Measurements from ENCODE around the gene ZDHHC16.
A peak's percentile ranks its signal among the peaks of the same experiment; 100 is the strongest.
"Not testable (repeated sequence)": the region's sequence is repeated elsewhere in the genome, so short reads cannot be mapped to it uniquely, and the experiment has no call there.

ZDHHC16 gene

DNA sequence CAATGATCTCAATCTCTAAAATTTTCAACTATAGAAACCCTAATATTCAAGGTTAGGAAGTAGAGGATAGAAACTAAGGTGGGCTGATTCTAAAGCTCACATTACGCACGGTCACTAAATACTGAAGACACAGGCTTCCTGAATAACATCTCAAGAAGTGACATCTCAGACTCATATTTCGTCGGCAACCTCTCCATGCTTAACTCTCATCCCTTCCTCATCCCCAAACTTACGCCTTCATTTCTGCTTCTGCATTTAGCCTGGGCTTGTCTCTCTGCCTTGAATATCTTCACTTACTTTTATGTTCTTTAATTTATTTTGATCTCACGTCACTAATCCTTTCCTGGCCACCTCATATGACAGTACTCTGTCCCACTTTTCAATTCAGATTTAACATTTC is 10.8 kb upstream of the ZDHHC16 start:
- no peak for DNase-seq

DNA sequence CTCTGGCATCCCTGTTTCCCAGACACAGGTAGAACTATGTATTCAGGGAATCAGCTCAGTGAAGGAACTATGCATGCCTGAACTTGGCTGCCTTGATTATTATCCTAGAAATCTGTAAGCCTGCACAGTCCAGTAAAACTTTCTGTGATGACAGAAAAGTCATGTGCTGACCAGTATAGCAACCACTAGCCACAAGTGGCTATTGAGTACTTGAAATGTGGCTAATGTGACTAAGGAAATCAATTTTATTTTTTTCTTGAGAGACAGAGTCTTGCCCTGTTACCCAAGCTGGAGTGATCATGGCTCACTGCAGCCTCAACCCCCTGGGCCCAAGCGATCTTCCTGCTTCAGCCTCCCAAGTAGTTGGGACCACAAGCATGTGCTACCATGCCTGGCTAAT is 3.7 kb upstream of the ZDHHC16 start:
- no peak for DNase-seq

DNA sequence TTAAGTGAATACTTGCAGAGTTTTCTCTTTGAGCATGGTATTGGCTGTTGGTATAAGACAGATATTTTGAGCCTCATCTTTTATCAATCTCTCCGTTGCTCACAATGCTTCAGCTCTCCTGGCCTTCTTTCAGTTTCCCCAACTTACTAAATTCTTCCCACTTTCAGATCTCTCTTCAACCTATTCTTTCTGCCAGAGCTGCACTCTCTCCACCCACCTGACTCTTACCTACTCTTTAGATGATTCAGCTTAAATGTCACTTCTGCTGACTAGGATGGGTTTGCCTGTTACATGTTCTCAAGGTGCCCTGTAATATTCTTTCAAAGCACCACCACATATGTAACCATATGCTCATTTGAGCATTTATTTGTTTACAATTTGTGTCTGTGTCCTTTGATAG is 1.8 kb upstream of the ZDHHC16 start:
- DNase-seq: no peak

GRCh38 chr10:97445357-97445721 is 636 bp upstream of the ZDHHC16 start:
- DNase-seq: peak; percentile 61

GRCh38 chr10:97450828-97451227 is 4.9 kb downstream of the ZDHHC16 start:
- no peak for DNase-seq

DNA sequence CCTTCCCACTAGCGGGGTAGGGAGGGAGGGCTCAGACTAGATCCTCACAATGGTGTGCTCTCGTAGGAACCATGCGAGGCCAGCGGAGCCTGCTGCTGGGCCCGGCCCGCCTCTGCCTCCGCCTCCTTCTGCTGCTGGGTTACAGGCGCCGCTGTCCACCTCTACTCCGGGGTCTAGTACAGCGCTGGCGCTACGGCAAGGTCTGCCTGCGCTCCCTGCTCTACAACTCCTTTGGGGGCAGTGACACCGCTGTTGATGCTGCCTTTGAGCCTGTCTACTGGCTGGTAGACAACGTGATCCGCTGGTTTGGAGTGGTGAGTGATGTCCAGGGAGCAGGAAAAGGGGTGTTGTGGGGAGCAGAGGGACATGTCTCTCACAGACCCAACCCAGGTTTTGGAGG is 5.6 kb downstream of the ZDHHC16 start:
- DNase-seq: no peak

DNA sequence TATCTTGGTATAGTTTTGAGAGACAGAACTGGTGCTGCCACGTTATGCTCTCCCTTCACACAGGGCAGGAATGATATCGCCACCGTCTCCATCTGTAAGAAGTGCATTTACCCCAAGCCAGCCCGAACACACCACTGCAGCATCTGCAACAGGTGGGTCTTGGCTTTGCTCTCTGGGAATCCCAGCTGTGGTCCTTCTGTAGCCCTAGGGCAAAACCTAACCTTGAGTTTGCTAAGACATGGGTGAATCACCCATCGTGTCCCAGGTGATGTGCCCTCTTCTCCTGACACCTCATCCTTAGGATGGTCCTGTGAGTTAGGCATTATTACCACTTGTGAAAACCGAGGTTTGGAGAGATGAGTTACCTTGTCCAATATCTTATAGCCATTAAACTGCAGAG is 6.4 kb downstream of the ZDHHC16 start:
- DNase-seq: no peak

GRCh38 chr10:97454330-97455036 is 8.5 kb downstream of the ZDHHC16 start:
- no peak for DNase-seq

DNA sequence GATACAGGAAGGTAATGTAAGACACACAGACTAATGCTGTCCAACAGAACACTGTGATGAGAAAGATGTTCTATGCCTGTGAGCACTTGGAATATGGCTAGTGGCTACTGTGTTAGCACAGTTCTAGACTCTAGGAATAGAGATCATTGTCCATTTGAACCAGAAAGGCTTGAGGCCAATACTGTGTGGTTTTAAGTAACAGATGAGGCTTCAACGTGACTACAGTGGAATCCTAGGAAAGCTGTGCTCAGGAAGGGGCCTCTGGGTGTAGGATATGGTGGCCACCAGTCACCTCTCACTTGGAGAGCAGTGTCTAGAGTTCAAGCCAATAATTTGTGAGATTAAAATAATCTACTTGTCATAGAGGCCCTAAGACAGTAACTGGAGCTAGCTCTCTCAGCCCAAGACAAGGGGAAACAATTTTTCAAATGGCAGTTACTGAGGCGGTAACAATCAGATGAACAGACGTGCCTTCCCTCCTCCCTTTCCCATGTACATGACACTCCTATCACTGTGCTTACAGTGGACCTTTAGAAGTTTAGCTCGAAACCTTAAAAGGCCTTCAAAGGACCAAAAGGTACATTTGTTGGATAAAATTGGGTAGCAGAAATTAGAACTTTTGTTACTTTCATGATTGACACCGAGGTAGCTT is 10.2 kb downstream of the ZDHHC16 start:
- no peak for DNase-seq

DNA sequence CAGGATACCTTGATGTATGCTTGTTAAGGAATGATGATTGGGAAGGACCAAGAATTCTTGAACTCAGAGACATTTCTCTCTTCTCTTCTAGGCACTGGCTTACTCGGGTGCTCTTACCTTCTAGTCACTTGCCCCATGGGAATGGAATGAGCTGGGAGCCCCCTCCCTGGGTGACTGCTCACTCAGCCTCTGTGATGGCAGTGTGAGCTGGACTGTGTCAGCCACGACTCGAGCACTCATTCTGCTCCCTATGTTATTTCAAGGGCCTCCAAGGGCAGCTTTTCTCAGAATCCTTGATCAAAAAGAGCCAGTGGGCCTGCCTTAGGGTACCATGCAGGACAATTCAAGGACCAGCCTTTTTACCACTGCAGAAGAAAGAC is 10.7 kb downstream of the ZDHHC16 start:
- no peak for DNase-seq

GRCh38 chr10:97459111-97459510 is 13.1 kb downstream of the ZDHHC16 start:
- no peak for DNase-seq

GRCh38 chr10:97459933-97460332 is 14.0 kb downstream of the ZDHHC16 start:
- no peak for DNase-seq

DNA sequence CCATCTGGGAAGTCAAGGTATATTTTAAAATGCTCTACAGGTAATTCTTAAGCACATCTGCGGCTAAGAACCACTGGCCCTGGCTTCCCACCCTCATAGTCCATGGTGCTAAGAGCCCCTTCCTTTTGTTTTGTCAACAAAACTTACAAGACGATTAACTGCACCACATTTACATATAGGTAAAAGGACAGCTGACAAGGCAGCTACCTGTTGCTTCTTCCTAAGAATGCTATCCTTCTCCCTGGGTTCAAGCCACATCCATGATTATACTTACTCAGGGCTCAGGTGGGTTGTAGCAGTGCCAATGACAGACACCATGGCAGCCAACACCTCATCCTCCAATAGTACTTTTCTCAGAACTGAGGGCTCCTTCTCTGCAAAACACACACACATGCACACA is 16.3 kb downstream of the ZDHHC16 start:
- no peak for DNase-seq

DNA sequence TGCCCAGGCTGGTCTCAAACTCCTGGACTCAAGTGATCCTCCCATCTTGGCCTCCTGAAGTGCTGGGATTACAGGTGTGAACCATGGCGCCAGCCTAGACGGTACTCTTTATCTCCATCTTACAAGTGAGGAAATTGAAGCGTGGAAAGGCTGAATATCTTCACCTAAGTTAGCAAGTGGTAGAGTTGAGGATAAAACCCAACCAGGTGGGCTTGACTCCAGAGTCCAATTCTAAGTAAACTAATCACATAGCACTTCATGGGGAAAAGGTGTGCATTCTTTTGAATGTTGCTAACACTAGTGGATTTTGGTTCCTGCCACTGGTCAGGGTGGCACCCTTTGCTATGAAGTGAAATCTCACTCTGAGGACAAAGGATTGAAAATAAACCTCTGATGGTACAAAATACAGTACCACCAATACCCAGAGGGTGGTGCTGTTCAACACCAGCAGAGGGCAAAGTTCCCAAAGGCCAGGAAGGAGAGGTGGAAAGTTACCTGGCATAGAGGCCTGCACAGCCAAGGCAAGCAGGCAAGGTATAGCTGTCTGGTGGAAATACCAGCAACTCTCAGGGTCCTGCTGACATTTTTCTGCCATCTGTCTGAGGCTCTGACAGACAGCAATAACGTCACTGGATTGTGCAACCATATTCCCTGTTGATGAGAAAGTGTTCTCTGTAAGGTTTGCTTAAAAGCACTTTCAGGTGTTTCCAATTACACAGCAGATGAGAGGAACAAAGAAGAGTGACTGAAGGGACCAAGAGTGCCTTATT is 17.6 kb downstream of the ZDHHC16 start:
- DNase-seq: no peak

- DNase-seq: no peak
Observed at GRCh38 chr10:97464226-97464625, 18.3 kb downstream of the ZDHHC16 start.

- DNase-seq: no peak
Observed at GRCh38 chr10:97465982-97466381, 20.0 kb downstream of the ZDHHC16 start.

DNA sequence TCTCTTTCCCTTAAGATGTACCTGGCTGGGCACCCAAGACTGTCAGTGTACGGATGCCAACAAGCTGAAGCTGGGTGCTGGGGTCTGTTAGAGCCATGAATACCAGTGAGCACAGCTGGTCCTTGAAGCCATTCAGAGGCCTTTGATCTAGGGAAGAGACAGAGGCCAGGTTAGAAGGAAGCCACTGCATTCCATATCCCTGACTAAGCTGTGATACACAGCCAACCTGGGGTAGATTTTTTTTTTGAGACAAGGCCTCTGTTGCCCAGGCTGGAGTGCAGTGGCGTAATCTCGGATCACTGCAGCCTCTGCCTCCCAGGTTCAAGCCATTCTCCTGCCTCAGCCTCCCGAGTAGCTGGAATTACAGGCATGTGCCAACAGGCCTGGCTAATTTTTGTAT is 20.8 kb downstream of the ZDHHC16 start:
- no peak for DNase-seq

DNA sequence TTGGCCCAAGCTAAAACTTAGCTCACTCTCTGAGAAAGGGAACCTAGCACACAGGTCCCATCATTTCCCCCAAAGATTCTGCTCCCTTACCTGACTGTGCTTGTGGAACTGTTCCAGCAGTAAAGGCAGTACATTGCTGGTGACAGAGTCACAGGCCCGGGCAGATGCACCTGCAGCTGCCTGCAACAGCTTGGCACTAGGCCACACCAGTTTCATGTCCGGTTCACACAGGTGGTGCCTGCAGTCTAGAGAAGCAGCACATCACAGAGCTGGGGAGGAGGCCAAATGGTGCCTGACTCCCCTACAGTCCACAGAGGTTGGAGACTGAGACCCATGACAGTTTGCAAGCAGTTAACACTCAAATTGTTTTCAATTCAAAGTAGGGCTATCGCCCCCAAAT is 22.2 kb downstream of the ZDHHC16 start:
- DNase-seq: no peak

- DNase-seq: not testable (repeated sequence)
Observed at GRCh38 chr10:97468781-97469180, 22.8 kb downstream of the ZDHHC16 start.

DNA sequence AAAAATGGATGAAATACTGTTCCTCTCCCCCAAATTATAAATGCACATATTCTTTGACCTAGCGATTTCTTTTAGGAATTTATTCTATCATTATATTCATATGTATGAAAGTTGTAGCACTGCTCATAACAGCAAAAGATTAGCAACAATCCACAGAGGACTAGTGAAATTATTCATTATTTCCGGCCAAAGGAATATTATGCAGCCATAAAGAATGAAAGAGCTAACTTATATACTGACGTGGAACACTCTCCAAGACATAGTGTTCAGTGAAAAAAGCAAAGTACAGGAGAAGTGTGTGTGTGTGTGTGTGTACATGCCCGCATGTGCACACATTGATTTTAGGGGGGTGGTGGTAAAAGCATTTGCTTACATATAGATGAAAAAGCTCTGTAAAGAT is 28.9 kb downstream of the ZDHHC16 start:
- no peak for DNase-seq

DNA sequence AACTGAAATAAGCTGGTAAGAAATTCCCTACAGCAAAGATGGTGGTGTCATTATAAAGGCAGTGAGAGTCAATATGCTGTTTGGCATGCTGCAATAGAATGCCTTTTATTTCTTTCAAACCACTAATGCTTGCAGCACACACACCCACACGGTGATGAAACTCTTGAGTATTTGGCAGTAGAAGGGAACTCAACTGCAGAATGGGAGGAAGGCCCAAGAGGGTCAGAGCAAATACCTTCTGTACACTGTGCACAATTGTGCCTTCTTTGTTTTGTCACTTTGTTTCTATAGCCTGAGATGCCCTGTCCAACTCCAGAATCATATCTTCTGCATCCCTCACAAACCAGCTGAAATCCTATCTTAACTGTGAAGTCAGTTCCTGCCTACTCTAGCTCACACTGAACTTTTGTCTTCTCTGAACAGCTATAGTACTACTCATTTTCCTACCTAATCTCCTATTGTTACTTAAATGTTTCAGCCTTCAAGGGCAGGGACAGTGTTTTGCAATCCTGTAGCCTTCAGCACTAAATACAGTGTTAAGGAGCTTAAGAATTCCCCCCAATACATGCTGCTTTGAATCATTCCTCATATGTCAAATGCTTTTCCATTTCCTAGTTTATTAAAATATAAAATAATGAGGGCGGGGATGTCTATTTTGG is 30.1 kb downstream of the ZDHHC16 start:
- DNase-seq: no peak

- not testable (repeated sequence) for DNase-seq
Observed at GRCh38 chr10:97479410-97479809, 33.4 kb downstream of the ZDHHC16 start.

- no peak for DNase-seq
Observed at GRCh38 chr10:97479939-97480338, 34.0 kb downstream of the ZDHHC16 start.

- no peak for DNase-seq
Observed at GRCh38 chr10:97481071-97481470, 35.1 kb downstream of the ZDHHC16 start.
